NCI-H1048 (cell line): Measurements from ENCODE around the gene FLII.
"Not testable (repeated sequence)": the region's sequence is repeated elsewhere in the genome, so short reads cannot be mapped to it uniquely, and the experiment has no call there.

Experiments
- DNase-seq: peaks from one replicate; lab custom pipeline; 2025; lab: John Stamatoyannopoulos, UW

FLII gene

GRCh38 chr17:18258356-18259038 is at the start of gene FLII:
TSS of gene FLII (minus strand) at chr17:18258738. CDS start at chr17:18258690, 48 bp downstream.
- DNase-seq: no peak

- DNase-seq: not testable (repeated sequence)
These were observed 44.7 kb upstream of the FLII start for GRCh38 chr17:18303206-18303605.

GRCh38 chr17:18300725-18301480 is 42.4 kb upstream of the FLII start:
- DNase-seq: no peak

GRCh38 chr17:18298061-18298460 is 39.5 kb upstream of the FLII start:
- not testable (repeated sequence) for DNase-seq

- DNase-seq: no peak
These were observed 33.4 kb upstream of the FLII start for GRCh38 chr17:18291718-18292540.

- DNase-seq: no peak
These were observed 26.8 kb upstream of the FLII start for GRCh38 chr17:18285296-18285695.

- no peak for DNase-seq
These were observed 23.2 kb upstream of the FLII start for GRCh38 chr17:18281788-18282187.

GRCh38 chr17:18280766-18281371 is 22.3 kb upstream of the FLII start:
- DNase-seq: no peak

- no peak for DNase-seq
These were observed 21.7 kb upstream of the FLII start for GRCh38 chr17:18280249-18280648.

- DNase-seq: no peak
These were observed 20.3 kb upstream of the FLII start for GRCh38 chr17:18278867-18279266.

- no peak for DNase-seq
These were observed 18.5 kb upstream of the FLII start for GRCh38 chr17:18277076-18277475.

GRCh38 chr17:18270046-18270931 is 11.8 kb upstream of the FLII start:
- DNase-seq: no peak

- DNase-seq: no peak
These were observed 9.6 kb upstream of the FLII start for GRCh38 chr17:18267927-18268711.

GRCh38 chr17:18267366-18267765 is 8.8 kb upstream of the FLII start:
- no peak for DNase-seq

GRCh38 chr17:18263885-18264682 is 5.5 kb upstream of the FLII start:
- no peak for DNase-seq

GRCh38 chr17:18262641-18263040 is 4.1 kb upstream of the FLII start:
- no peak for DNase-seq

GRCh38 chr17:18262111-18262510 is 3.6 kb upstream of the FLII start:
- DNase-seq: no peak

GRCh38 chr17:18261659-18262058 is 3.1 kb upstream of the FLII start:
- DNase-seq: no peak

GRCh38 chr17:18261146-18261515 is 2.6 kb upstream of the FLII start:
- no peak for DNase-seq
